ENCODE measurements around the gene CYTH1. TPM values are rescaled to one million over a fixed set of nuclear protein-coding genes. Genes with fewer than 3 reads are reported as not detected.
A peak's percentile ranks its signal among the peaks of the same experiment; 100 is the strongest.

Gene CYTH1
- total RNA-seq, 6 donors from 2014 or later: 113 to 295 (median 121) TPM

GRCh38 chr17:78826421-78826820 is 44.3 kb upstream of the CYTH1 start:
- DNase-seq: no peak
- no peak overlapping the region for H3K4me3 ChIP-seq
- H3K27ac ChIP-seq: peak overlapping the region in 2 of 4 donors; percentile 26 to 59
- H3K9me3 ChIP-seq: no peaks in the 10 kb centered on the region
- H3K4me1 ChIP-seq: peaks cover 0 to 21% (median 0%) of the 10 kb centered on the region in 4 donors
- H3K36me3 ChIP-seq: peaks cover 51 to 100% (median 83%) of the 10 kb centered on the region in 4 donors
- TF ChIP-seq POLR2AphosphoS5 (IDR thresholded peaks at IDR 0.05) (peak in 1 of 2 donors; percentile 32), EP300 (IDR thresholded peaks at IDR 0.05) (no peak)
- H3K27me3 ChIP-seq: no peaks in the 10 kb centered on the region
- ATAC-seq (ENCODE audit: low FRiP score in 2 of 2): peak in 1 of 2 donors; percentile 30
- 69 to 78% methylated on average over 5 of the region's 5 CpGs for WGBS, 2 donors

DNA sequence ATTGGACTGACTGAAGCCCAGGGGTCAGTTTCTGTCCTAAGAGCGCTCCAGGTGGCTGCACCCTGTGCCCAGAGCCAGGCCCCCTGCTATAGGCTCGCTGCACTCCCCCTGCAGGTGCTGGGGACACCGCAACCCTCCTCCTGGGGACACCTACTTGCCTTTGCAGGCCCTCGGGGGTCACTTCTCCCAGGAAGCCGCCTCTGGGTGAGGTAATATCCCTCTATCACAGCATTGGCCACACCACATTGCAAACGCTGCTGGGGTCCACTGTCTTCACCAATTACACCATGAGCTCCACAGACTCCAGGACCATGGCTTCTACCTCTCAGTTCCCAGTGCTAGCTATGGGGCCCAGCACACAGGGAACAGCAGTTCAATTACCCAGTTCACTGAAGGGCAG is 43.6 kb upstream of the CYTH1 start:
- Histone ChIP-seq H3K27ac (peak overlapping the region in 2 of 4 donors; percentile 26 to 33), H3K4me3 (no peak overlapping the region), H3K9me3 (no peaks in the 10 kb centered on the region), H3K4me1 (peaks cover 0 to 21% (median 0%) of the 10 kb centered on the region in 4 donors), H3K36me3 (peaks cover 51 to 99% (median 84%) of the 10 kb centered on the region in 4 donors), H3K27me3 (no peaks in the 10 kb centered on the region)
- DNase-seq: no peak
- no peak for ATAC-seq (ENCODE audit: low FRiP score in 2 of 2)
- 92 to 96% methylated on average over 3 to 6 of the region's 6 CpGs for WGBS, 2 donors
- TF ChIP-seq POLR2AphosphoS5 (IDR thresholded peaks at IDR 0.05): no peak
- TF ChIP-seq EP300 (IDR thresholded peaks at IDR 0.05): no peak
- TF ChIP-seq CTCF (IDR thresholded peaks at IDR 0.05): no peak
- TF ChIP-seq POLR2A (IDR thresholded peaks at IDR 0.05): no peak

- Histone ChIP-seq H3K9me3 (no peaks in the 10 kb centered on the region), H3K27me3 (no peaks in the 10 kb centered on the region), H3K4me3 (no peak overlapping the region), H3K27ac (no peak overlapping the region), H3K4me1 (peaks cover 1 to 31% (median 6%) of the 10 kb centered on the region in 4 donors), H3K36me3 (peaks cover 50 to 99% (median 87%) of the 10 kb centered on the region in 4 donors)
- ATAC-seq (ENCODE audit: low FRiP score in 2 of 2): no peak
- whole genome bisulfite sequencing, 2 donors: 87 to 97% methylated on average over 7 of the region's 7 CpGs
- TF ChIP-seq POLR2AphosphoS5 (IDR thresholded peaks at IDR 0.05): no peak
- no peak for TF ChIP-seq POLR2A (IDR thresholded peaks at IDR 0.05)
- no peak for TF ChIP-seq EP300 (IDR thresholded peaks at IDR 0.05)
- TF ChIP-seq CTCF (IDR thresholded peaks at IDR 0.05): no peak
- no peak for DNase-seq
These were observed 42.2 kb upstream of the CYTH1 start for GRCh38 chr17:78824240-78824639.

DNA sequence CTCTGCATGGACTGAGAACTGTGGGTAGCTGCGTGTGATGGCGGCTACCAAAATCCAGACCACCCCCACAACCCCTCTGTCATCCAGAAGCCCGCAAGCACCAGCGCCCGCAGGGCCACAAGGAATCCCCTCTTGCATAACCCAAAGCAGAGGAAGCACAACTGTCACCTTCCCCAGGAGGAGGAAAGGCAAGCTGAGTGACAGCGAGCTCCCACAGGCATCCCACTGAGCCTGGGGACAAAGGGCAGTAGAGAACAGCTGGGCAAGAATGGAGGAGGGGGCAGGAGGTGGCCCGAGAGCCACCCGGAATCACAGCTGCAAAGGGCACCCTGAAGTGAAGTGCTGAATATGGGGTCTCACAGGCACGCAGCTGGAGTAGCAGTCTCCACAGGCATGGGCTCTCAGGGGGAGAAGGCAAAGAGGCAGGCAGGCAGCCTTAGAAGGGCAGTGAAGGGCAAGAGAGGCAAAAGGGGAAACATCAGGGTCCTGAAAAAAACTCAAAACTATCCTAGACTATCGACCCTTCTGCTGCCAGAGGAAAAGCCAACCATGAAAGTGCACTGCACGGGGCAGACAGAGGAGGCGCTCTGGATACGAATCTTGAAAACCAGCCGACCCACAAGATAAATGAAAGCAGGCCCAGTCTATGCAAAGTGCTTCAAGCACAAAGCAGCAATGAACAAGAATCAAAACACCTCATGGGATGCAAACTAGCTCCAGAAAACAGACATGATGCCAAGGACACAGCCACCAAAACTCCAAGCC is 41.4 kb upstream of the CYTH1 start:
- no peak for TF ChIP-seq POLR2AphosphoS5 (IDR thresholded peaks at IDR 0.05)
- no peak for TF ChIP-seq CTCF (IDR thresholded peaks at IDR 0.05)
- TF ChIP-seq POLR2A (IDR thresholded peaks at IDR 0.05): no peak
- TF ChIP-seq EP300 (IDR thresholded peaks at IDR 0.05): no peak
- DNase-seq (no peak), ATAC-seq (ENCODE audit: low FRiP score in 2 of 2) (no peak)
- Histone ChIP-seq H3K27ac (no peak overlapping the region), H3K36me3 (peaks cover 53 to 99% (median 83%) of the 10 kb centered on the region in 4 donors), H3K27me3 (no peaks in the 10 kb centered on the region), H3K4me3 (no peak overlapping the region), H3K4me1 (peaks cover 5 to 36% (median 12%) of the 10 kb centered on the region in 4 donors), H3K9me3 (no peaks in the 10 kb centered on the region)
- 82 to 92% methylated on average over 11 to 14 of the region's 14 CpGs for WGBS, 2 donors

DNA sequence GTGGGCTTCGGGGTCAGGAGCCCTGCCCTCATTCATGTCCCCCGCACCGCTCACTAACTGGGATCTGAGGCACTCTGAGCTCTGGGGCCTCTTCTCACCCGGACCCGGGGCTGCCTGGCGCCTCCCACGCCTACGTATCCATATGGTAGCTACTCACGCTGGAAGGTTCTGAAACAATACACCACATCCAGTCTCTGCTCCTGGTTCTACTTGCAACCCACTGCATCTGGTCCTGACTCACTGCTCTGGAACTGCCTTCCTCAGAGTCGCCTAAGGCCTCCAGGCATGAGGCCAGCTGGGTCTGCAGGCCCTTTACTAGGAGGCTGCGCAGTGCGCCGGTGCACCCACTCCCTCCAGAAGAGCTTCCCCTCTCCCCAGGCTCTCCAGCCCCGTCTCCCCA is 40.5 kb upstream of the CYTH1 start:
- Histone ChIP-seq H3K4me3 (no peak overlapping the region), H3K27me3 (no peaks in the 10 kb centered on the region), H3K9me3 (no peaks in the 10 kb centered on the region), H3K27ac (no peak overlapping the region), H3K4me1 (peaks cover 5 to 39% (median 15%) of the 10 kb centered on the region in 4 donors), H3K36me3 (peaks cover 51 to 99% (median 85%) of the 10 kb centered on the region in 4 donors)
- no peak for DNase-seq
- peak in 1 of 2 donors; percentile 32 for ATAC-seq (ENCODE audit: low FRiP score in 2 of 2)
- 96% methylated on average over 13 to 14 of the region's 14 CpGs for WGBS, 2 donors
- TF ChIP-seq POLR2AphosphoS5 (IDR thresholded peaks at IDR 0.05): no peak
- TF ChIP-seq EP300 (IDR thresholded peaks at IDR 0.05): no peak
- no peak for TF ChIP-seq POLR2A (IDR thresholded peaks at IDR 0.05)
- TF ChIP-seq CTCF (IDR thresholded peaks at IDR 0.05): no peak

All from upper lobe of left lung (tissue), 6 donors.